Left lung (tissue), 10 donors: ENCODE results near the gene CD34. TPM values are rescaled to one million over a fixed set of nuclear protein-coding genes. Genes with fewer than 3 reads are reported as not detected.

Source experiments
- ATAC-seq: fragments of 200-7000 bp; cut with Tn5 transposase; one replicate; pipeline ENCODE4 v1.9.1; 2020; ENCODE audit warnings: moderate library complexity
- DNase-seq, 4 donors: peaks; one replicate each; pipeline ENCODE4 v3.0.0-alpha.2; 2013 to 2020
- H3K27ac ChIP-seq, 2 donors: fragments of 200-600 bp; sonication (generic) in 1 of 2; one replicate each; pipeline versions ENCODE4 v1.5.0 to v1.8.0; 2020 to 2021
- H3K27me3 ChIP-seq, 2 donors: fragments of 200-600 bp; sonication (generic) in 1 of 2; one replicate each; pipeline versions ENCODE4 v1.5.0 to v1.8.0; 2020 to 2021
- H3K36me3 ChIP-seq, 2 donors: fragments of 200-600 bp; sonication (generic) in 1 of 2; one replicate each; pipeline versions ENCODE4 v1.5.0 to v1.8.0; 2020 to 2021
- H3K4me1 ChIP-seq, 2 donors: fragments of 200-600 bp; one replicate each; pipeline ENCODE4 v1.8.0; 2021
- H3K4me3 ChIP-seq, 2 donors: fragments of 200-600 bp; sonication (generic) in 1 of 2; one replicate each; pipeline versions ENCODE4 v1.5.0 to v1.8.0; 2020 to 2021; ENCODE audit warnings: mild to moderate bottlenecking in 1 of 2
- H3K9me3 ChIP-seq, 2 donors: fragments of 200-600 bp; sonication (generic) in 1 of 2; one replicate each; pipeline versions ENCODE4 v1.5.0 to v1.8.0; 2020 to 2021
- CTCF ChIP-seq, 2 donors: fragments of 200-600 bp; sonication (generic) in 1 of 2; IDR thresholded peaks; one replicate each; pipeline versions ENCODE4 v1.5.0 to v1.8.0; 2021; ENCODE audit warnings: antibody characterized with exemption in 2 of 2
- intact Hi-C, 2 donors: fragments of 100-400 bp; cut with DNase I; formaldehyde crosslinking; loops; one replicate each; pipeline versions ENCODE4 v1.11.2 to v1.14.2; 2022
- polyA plus RNA-seq, 6 donors: library from polyadenylated mRNA; unstranded; fragments of 120-200 nt; gene quantifications; one replicate each; pipeline ENCODE4 v1.2.1, GENCODE V29; 2013; ENCODE audit not compliant: insufficient read length in 6 of 6
- total RNA-seq, 2 donors: library from RNA; stranded (reverse); fragmentation: NEBNext Ultra II Directional; extraction: Animal tissue kit (Norgen Biotek cat#: 25700); gene quantifications; one replicate each; pipeline ENCODE4 v1.2.1, GENCODE V29; 2021
- donor health status: DM: no; HTN: yes; CAD: no.
- donor health status: DM: no; HTN: no; CAD: no.

The CD34 gene
- total and polyA plus RNA-seq, 8 donors, result 40.8 to 160 (median 137) TPM

- intact Hi-C loops, result no loop called here
- Histone ChIP-seq H3K36me3 (no peaks in the 10 kb centered on the region), H3K27me3 (no peaks in the 10 kb centered on the region), H3K27ac (peak overlapping the region; percentile 70 to 75), H3K4me3 (no peak overlapping the region), H3K9me3 (no peaks in the 10 kb centered on the region), H3K4me1 (peaks cover 3 to 44% of the 10 kb centered on the region in 2 donors)
- ATAC-seq (no peak), DNase-seq (no peak)
- TF ChIP-seq CTCF (IDR thresholded peaks at IDR 0.05), result no peak
Measured at GRCh38 chr1:207891148-207891547, 19.8 kb downstream of the CD34 start.

GRCh38 chr1:207890136-207890738 is 20.7 kb downstream of the CD34 start:
- Histone ChIP-seq H3K4me3 (no peak overlapping the region), H3K4me1 (peaks cover 3 to 49% of the 10 kb centered on the region in 2 donors), H3K27me3 (no peaks in the 10 kb centered on the region), H3K9me3 (no peaks in the 10 kb centered on the region), H3K36me3 (no peaks in the 10 kb centered on the region), H3K27ac (peak overlapping the region; percentile 70 to 75)
- no peak for TF ChIP-seq CTCF (IDR thresholded peaks at IDR 0.05)
- intact Hi-C loops, result no loop called here
- ATAC-seq (peak; percentile 78), DNase-seq (peak in 2 of 4 donors; percentile 67 to 70)

- H3K4me3 ChIP-seq, result no peak overlapping the region
- H3K36me3 ChIP-seq, result no peaks in the 10 kb centered on the region
- H3K27ac ChIP-seq, result peak overlapping the region; percentile 20 to 75
- DNase-seq (no peak), ATAC-seq (no peak)
- no peaks in the 10 kb centered on the region for H3K27me3 ChIP-seq
- TF ChIP-seq CTCF (IDR thresholded peaks at IDR 0.05), result no peak
- H3K9me3 ChIP-seq, result no peaks in the 10 kb centered on the region
- intact Hi-C loops, result loop anchor here in 1 of 2 donors (5.0 kb wide), 1 partner anchor 74 kb away; no protein-coding TSS in a partner anchor
- peaks cover 3 to 65% of the 10 kb centered on the region in 2 donors for H3K4me1 ChIP-seq
Measured at GRCh38 chr1:207888652-207889051, 22.3 kb downstream of the CD34 start.

- Histone ChIP-seq H3K36me3 (no peaks in the 10 kb centered on the region), H3K27me3 (no peaks in the 10 kb centered on the region), H3K27ac (peak overlapping the region in 1 of 2 donors; percentile 75), H3K9me3 (no peaks in the 10 kb centered on the region), H3K4me3 (no peak overlapping the region), H3K4me1 (peaks cover 3 to 75% of the 10 kb centered on the region in 2 donors)
- DNase-seq (no peak), ATAC-seq (no peak)
- intact Hi-C loops, result loop anchor here in 1 of 2 donors (5.0 kb wide), 1 partner anchor 75 kb away; no protein-coding TSS in a partner anchor
- no peak for TF ChIP-seq CTCF (IDR thresholded peaks at IDR 0.05)
Measured at GRCh38 chr1:207887542-207888201, 23.3 kb downstream of the CD34 start.

GRCh38 chr1:207886227-207886626 is 24.7 kb downstream of the CD34 start:
- DNase-seq, result no peak
- no peak for TF ChIP-seq CTCF (IDR thresholded peaks at IDR 0.05)
- Histone ChIP-seq H3K36me3 (no peaks in the 10 kb centered on the region), H3K27ac (no peak overlapping the region), H3K4me1 (peaks cover 3 to 71% of the 10 kb centered on the region in 2 donors), H3K9me3 (no peaks in the 10 kb centered on the region), H3K4me3 (no peak overlapping the region), H3K27me3 (no peaks in the 10 kb centered on the region)
- intact Hi-C loops, result loop anchor here in 1 of 2 donors (5.0 kb wide), 1 partner anchor 76 kb away; no protein-coding TSS in a partner anchor
- ATAC-seq, result no peak
